Nephron (organoid): Measurements from ENCODE around the gene PTGES.
A peak's percentile ranks its signal among the peaks of the same experiment; 100 is the strongest.
"Not testable (repeated sequence)": the region's sequence is repeated elsewhere in the genome, so short reads cannot be mapped to it uniquely, and the experiment has no call there.

Source experiments
- H3K27ac Mint-ChIP-seq, 3 experiments: 2 replicates each; pipeline ENCODE4 v1.8.0; 2020; ENCODE audit warnings: mixed read lengths in 3 of 3, mild to moderate bottlenecking in 2 of 3, moderate library complexity in 1 of 3
- H3K27me3 Mint-ChIP-seq: 2 replicates; pipeline ENCODE4 v1.8.0; 2021; ENCODE audit warnings: low read depth, mild to moderate bottlenecking, moderate library complexity, mixed read lengths
- H3K36me3 Mint-ChIP-seq: 2 replicates; pipeline ENCODE4 v1.8.0; 2020; ENCODE audit warnings: low read depth, mixed read lengths
- H3K4me1 Mint-ChIP-seq: 2 replicates; pipeline ENCODE4 v1.8.0; 2020; ENCODE audit warnings: mixed read lengths
- H3K4me3 Mint-ChIP-seq, 3 experiments: 2 replicates each; pipeline ENCODE4 v1.8.0; 2020; ENCODE audit warnings: mild to moderate bottlenecking in 3 of 3, mixed read lengths in 3 of 3, moderate library complexity in 2 of 3
- H3K9me3 Mint-ChIP-seq: 2 replicates; pipeline ENCODE4 v1.8.0; 2020; ENCODE audit warnings: mixed read lengths
- TF ChIP-seq, protein P1 (sequence below), 3 experiments: fragments of 200-600 bp; sonication (generic); IDR thresholded peaks; one replicate each; pipeline ENCODE4 v1.5.0; 2021; ENCODE audit warnings: antibody characterized with exemption in 3 of 3; ENCODE audit not compliant: unreplicated experiment in 3 of 3

Gene PTGES

DNA sequence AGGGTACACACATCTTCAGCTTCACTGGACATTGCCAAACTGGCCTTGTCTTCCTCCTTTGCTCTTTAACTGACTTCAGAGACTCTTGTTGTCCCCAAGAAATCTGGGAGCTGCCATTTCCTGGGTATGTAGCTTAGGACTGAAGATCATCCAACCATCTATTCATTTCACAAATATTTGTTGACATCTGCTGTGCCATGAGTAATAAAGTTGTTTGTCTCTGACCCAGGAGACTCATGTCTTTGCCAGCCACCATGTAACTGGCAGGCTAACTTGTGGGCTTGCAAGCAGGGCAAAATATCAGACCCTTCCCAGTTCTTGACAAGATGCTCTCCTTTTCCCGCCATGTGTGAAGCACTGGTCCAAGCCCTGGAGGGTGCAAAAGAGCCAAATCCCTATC is 33.0 kb upstream of the PTGES start:
- Mint-ChIP-seq H3K36me3 (no peaks in the 10 kb centered on the region), H3K27me3 (peaks cover 64% of the 10 kb centered on the region), H3K27ac (no peak overlapping the region), H3K9me3 (no peaks in the 10 kb centered on the region), H3K4me3 (no peak overlapping the region), H3K4me1 (peaks cover 4% of the 10 kb centered on the region)
- TF ChIP-seq, protein P1, sequence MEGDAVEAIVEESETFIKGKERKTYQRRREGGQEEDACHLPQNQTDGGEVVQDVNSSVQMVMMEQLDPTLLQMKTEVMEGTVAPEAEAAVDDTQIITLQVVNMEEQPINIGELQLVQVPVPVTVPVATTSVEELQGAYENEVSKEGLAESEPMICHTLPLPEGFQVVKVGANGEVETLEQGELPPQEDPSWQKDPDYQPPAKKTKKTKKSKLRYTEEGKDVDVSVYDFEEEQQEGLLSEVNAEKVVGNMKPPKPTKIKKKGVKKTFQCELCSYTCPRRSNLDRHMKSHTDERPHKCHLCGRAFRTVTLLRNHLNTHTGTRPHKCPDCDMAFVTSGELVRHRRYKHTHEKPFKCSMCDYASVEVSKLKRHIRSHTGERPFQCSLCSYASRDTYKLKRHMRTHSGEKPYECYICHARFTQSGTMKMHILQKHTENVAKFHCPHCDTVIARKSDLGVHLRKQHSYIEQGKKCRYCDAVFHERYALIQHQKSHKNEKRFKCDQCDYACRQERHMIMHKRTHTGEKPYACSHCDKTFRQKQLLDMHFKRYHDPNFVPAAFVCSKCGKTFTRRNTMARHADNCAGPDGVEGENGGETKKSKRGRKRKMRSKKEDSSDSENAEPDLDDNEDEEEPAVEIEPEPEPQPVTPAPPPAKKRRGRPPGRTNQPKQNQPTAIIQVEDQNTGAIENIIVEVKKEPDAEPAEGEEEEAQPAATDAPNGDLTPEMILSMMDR (IDR thresholded peaks at IDR 0.05; ENCODE audit: unreplicated experiment in 3 of 3), result no peak

DNA sequence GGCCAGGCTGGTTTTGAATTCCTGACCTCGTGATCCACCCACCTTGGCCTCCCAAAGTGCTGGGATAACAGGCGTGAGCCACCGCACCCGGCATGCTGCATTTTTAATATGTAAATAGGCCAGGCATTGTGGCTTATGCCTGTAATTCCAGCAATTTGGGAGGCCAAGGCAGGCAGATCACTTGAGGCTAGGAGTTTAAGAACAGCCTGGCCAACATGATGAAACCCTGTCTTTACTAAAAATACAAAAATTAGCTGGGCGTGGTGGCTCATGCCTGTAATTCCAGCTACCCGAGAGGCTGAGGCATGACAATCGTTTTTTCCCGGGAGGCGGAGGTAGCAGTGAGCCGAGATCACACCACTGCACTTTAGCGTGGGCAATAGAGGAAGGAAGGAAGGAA is 32.1 kb upstream of the PTGES start:
- peaks cover 60% of the 10 kb centered on the region for H3K27me3 Mint-ChIP-seq
- H3K4me3 Mint-ChIP-seq, H3K9me3 Mint-ChIP-seq, H3K27ac Mint-ChIP-seq, H3K36me3 Mint-ChIP-seq, H3K4me1 Mint-ChIP-seq: not testable (repeated sequence)

DNA sequence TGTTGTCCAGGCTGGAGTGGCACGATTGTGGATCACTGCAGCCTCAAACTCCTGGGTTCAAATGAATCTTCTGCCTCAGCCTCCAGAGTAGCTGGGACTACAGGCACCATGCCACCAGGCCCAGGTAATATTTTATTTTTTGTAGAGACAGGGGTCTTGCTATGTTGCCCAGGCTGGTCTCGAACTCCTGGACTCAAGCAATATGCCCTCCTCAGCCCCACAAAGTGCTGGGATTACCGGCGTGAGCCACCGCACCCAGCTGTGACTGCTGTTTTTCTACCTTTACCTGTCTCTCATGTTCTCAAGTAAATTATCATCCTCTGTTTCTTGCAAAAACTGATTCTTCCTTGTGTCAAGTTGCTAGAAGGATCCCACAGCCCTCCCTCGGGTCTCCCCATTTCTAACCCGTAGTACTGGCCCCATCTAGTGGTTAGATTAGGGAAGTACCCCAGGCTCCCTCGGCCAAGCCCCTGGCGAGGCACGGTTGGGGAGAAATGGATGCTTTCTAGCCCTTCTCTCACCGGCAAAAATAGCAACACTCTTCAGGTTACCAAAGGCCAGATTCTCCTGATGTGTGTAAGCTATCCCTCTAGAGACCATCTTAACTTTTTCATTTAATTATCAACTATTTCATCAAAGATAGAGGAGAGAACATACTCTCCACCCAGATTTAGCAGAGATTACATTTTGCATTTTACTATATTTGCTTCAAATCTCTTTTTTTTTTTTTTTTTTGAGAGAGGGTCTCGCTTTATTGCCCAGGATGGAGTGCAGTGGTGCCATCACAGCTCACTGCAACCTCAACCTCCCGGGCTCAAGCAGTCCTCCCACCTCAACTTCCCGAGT is 30.9 kb upstream of the PTGES start:
- peak overlapping the region in 2 of 3 experiments; percentile 5 to 24 for H3K27ac Mint-ChIP-seq
- TF ChIP-seq, protein P1 (IDR thresholded peaks at IDR 0.05; ENCODE audit: unreplicated experiment in 3 of 3), result peak; percentile 90 to 92 (median 92)
- H3K4me1 Mint-ChIP-seq, result no peaks in the 10 kb centered on the region
- H3K27me3 Mint-ChIP-seq, result peaks cover 57% of the 10 kb centered on the region
- H3K9me3 Mint-ChIP-seq, result no peaks in the 10 kb centered on the region
- no peak overlapping the region for H3K4me3 Mint-ChIP-seq
- H3K36me3 Mint-ChIP-seq, result no peaks in the 10 kb centered on the region

DNA sequence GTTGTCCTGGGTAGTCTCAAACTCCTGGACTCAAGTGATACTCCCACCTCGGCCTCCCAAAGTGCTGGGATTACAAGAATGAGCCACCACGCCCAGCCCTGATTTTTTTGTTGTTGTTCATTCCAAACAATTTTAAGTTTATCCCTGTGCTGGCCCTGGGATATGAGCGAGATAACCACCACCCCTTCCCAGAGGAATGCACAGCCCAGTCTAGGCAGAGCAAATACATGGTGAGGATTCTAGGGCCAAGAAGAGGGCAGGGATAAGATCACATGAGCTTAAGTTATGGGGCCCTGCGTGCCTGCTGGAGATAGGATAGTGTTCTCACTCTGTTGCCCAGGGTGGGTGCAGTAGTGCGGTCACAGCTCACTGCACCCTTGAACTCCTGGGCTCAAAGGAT is 29.1 kb upstream of the PTGES start:
- H3K36me3 Mint-ChIP-seq, result no peaks in the 10 kb centered on the region
- H3K27ac Mint-ChIP-seq, result no peak overlapping the region
- TF ChIP-seq, protein P1 (IDR thresholded peaks at IDR 0.05; ENCODE audit: unreplicated experiment in 3 of 3), result no peak
- no peak overlapping the region for H3K4me3 Mint-ChIP-seq
- no peaks in the 10 kb centered on the region for H3K9me3 Mint-ChIP-seq
- peaks cover 8% of the 10 kb centered on the region for H3K4me1 Mint-ChIP-seq
- peaks cover 42% of the 10 kb centered on the region for H3K27me3 Mint-ChIP-seq

DNA sequence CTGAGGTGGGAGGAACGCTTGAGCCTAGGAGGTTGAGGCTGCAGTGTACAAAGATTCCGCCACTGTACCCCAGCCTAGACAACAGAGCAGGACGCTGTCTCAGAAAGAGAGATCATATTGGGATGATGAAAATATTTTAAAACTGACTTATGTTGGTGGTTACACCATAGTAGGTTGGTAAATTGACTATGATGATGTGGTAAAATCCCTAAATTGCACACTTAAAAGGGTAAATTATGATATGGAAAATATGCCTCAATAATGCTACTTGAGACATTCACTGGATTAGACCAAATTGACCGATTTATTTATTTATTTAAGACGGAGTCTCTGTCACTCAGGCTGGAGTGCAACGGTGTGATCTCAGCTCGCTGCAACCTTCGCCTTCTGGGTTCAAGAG is 28.3 kb upstream of the PTGES start:
- TF ChIP-seq, protein P1 (IDR thresholded peaks at IDR 0.05; ENCODE audit: unreplicated experiment in 3 of 3), result no peak
- no peaks in the 10 kb centered on the region for H3K36me3 Mint-ChIP-seq
- H3K9me3 Mint-ChIP-seq, result no peaks in the 10 kb centered on the region
- H3K27me3 Mint-ChIP-seq, result peaks cover 34% of the 10 kb centered on the region
- peaks cover 9% of the 10 kb centered on the region for H3K4me1 Mint-ChIP-seq
- no peak overlapping the region for H3K27ac Mint-ChIP-seq
- H3K4me3 Mint-ChIP-seq, result no peak overlapping the region

DNA sequence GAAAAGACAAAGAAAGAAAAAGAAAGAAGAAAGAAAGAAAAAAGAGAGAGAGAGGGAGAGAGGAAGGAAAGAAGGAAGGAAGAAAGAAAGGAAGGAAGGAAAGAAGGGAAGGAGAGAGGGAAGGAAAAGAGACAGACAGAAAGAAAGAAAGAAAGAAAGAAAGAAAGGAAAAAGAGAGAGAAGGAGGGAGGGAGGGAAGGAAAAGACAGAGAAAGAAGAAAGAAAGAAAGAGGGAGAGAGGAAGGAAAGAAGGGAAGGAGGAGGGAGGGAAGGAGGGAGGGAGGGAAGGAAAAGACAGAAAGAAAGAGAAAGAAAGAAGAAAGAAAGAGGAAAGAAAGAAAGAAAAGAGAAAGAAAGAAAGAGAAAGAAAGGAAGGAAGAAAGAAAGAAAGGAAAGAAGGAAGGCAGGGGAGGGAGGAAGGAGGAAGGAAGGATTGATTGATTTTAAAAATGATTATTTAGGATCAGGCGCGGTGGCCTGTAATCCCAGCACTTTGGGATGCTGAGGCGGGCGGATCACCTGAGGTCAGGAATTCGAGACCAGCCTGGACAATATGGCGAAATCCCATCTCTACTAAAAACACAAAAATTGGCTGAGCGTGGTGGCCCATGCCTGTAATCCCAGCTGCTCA is 26.8 kb upstream of the PTGES start:
- no peaks in the 10 kb centered on the region for H3K9me3 Mint-ChIP-seq
- H3K27me3 Mint-ChIP-seq, result peaks cover 22% of the 10 kb centered on the region
- peaks cover 9% of the 10 kb centered on the region for H3K4me1 Mint-ChIP-seq
- TF ChIP-seq, protein P1 (IDR thresholded peaks at IDR 0.05; ENCODE audit: unreplicated experiment in 3 of 3), result no peak
- no peak overlapping the region for H3K4me3 Mint-ChIP-seq
- no peaks in the 10 kb centered on the region for H3K36me3 Mint-ChIP-seq
- no peak overlapping the region for H3K27ac Mint-ChIP-seq
